ENCODE data around the gene RMC1.

DNA sequence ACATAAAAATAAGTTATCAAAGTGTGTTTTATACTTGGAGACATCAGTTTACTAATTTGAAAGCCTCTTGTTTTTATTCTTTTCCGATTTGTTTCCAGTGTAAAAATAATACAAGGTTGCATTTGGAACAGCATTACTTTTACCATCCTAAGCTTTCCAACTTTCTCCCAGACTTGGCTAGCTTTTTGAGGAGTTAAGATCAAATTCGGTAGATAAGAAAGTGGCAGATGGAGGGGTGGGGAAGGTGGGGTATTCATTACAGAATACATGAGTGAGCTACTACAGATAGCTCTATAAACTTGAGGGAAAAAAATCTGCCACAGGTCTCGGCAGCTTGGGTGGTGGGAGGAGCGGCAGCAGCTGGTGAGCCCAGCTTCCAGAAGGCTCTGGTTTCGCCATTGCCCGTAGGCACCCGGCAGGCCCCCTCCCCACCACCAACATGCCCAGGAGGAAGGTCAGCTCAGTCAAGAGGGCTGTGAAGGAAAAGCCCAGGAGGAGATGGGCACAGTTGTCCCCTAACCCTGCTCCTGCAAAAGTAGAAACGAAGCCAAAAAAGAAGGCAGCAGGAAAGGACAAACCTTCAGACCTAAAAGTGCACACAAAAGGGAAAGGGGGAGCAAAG, 18.6 kb upstream of the RMC1 start:
- TF ChIP-seq, protein P1, sequence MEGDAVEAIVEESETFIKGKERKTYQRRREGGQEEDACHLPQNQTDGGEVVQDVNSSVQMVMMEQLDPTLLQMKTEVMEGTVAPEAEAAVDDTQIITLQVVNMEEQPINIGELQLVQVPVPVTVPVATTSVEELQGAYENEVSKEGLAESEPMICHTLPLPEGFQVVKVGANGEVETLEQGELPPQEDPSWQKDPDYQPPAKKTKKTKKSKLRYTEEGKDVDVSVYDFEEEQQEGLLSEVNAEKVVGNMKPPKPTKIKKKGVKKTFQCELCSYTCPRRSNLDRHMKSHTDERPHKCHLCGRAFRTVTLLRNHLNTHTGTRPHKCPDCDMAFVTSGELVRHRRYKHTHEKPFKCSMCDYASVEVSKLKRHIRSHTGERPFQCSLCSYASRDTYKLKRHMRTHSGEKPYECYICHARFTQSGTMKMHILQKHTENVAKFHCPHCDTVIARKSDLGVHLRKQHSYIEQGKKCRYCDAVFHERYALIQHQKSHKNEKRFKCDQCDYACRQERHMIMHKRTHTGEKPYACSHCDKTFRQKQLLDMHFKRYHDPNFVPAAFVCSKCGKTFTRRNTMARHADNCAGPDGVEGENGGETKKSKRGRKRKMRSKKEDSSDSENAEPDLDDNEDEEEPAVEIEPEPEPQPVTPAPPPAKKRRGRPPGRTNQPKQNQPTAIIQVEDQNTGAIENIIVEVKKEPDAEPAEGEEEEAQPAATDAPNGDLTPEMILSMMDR (conservative IDR thresholded peaks at IDR 0.05 in 1 of 2, IDR thresholded peaks at IDR 0.05 in 1 of 2; ENCODE audit: extremely low read depth in 1 of 2, insufficient read depth in 1 of 2, low read depth in 1 of 2, low read length in 2 of 2) = no peak
- no peak for TF ChIP-seq EZH2 (IDR thresholded peaks at IDR 0.05; ENCODE audit: borderline replicate concordance, low read length)
